ENCODE results near the gene CCDC73.

Gene CCDC73

DNA sequence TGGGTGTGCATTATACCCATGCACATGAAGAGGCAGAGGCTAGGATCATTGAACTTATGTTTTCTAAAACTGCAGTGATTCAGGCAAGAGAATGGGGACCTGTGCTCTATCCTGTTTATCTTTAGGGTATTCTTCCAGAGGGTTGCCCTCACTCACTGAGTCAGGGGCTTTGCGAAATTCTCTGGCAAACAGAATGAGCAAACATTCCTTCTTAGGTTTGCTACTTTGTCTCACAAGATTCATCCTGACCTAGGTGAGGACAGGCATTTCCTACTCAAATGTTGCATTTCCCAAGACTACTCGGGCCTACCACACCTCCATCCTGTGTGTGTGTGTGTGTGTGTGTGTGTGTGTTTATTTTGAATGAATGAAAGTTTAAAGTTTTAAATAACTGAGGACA lies 213.5 kb downstream of the CCDC73 start:
- Histone ChIP-seq H3K27me3 (ENCODE audit: insufficient read depth, low read length) (no peaks in the 10 kb centered on the region), H3K27ac (ENCODE audit: low read length) (no peak overlapping the region), H3K4me1 (ENCODE audit: insufficient read depth, low read length) (peaks cover 3% of the 10 kb centered on the region; the same call in 1 of the 2 replicates), H3K36me3 (ENCODE audit: insufficient read depth, low read depth, low read length) (no peaks in the 10 kb centered on the region), H3K9ac (ENCODE audit: low read depth, low read length) (no peak overlapping the region), H3K4me3 (ENCODE audit: low read length) (no peak overlapping the region), H3K9me3 (ENCODE audit: insufficient read depth, low read depth, low read length) (no peaks in the 10 kb centered on the region)

DNA sequence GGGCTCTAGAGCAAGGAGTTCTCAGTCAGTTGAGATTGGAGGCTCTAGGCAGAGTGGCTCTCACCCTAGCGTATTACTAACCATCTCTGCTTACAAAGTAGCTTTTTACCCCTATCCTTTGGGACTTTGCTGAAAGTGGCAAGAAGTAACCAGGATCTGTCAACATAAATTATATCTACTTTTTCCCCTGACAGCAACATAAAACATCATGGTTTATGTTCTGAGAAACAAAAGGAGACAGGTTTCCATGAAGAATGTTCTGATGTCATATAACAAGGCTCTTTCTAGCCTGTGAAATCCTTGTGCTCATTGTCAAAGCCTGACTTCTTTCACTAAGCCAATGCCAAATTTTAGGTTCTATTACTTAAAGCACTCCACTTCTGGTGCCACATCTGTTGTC lies 218.0 kb downstream of the CCDC73 start:
- Histone ChIP-seq H3K9ac (ENCODE audit: low read depth, low read length) (no peak overlapping the region), H3K27me3 (ENCODE audit: insufficient read depth, low read length) (no peaks in the 10 kb centered on the region), H3K4me1 (ENCODE audit: insufficient read depth, low read length) (peaks cover 1% of the 10 kb centered on the region; the same call in 1 of the 2 replicates), H3K9me3 (ENCODE audit: insufficient read depth, low read depth, low read length) (no peaks in the 10 kb centered on the region), H3K27ac (ENCODE audit: low read length) (no peak overlapping the region), H3K4me3 (ENCODE audit: low read length) (no peak overlapping the region), H3K36me3 (ENCODE audit: insufficient read depth, low read depth, low read length) (no peaks in the 10 kb centered on the region)

DNA sequence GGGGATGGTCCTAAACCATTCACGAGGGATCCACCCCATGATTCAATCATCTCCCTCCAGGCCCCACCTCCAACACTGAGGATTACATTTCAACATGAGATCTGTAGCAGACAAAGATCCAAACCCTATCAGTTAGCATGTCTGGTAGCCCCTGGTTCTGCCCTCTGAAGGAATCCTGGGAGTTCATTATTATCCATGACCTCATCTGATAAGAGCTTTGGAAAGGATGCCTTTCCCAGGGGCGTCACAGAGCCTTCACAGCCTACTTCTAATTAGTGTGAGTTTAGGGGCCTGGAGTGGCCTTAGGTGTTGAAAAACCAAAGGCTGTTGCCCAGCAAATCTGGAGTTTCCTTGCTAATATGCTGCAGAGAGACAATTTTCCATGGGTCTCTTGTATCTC lies 219.4 kb downstream of the CCDC73 start:
- peaks cover 3% of the 10 kb centered on the region; the same call in 1 of the 2 replicates for H3K4me1 ChIP-seq (ENCODE audit: insufficient read depth, low read length)
- H3K27ac ChIP-seq (ENCODE audit: low read length), result no peak overlapping the region
- H3K9me3 ChIP-seq (ENCODE audit: insufficient read depth, low read depth, low read length), result no peaks in the 10 kb centered on the region
- no peaks in the 10 kb centered on the region for H3K36me3 ChIP-seq (ENCODE audit: insufficient read depth, low read depth, low read length)
- no peak overlapping the region for H3K4me3 ChIP-seq (ENCODE audit: low read length)
- H3K9ac ChIP-seq (ENCODE audit: low read depth, low read length), result no peak overlapping the region
- peaks cover 10% of the 10 kb centered on the region for H3K27me3 ChIP-seq (ENCODE audit: insufficient read depth, low read length)

DNA sequence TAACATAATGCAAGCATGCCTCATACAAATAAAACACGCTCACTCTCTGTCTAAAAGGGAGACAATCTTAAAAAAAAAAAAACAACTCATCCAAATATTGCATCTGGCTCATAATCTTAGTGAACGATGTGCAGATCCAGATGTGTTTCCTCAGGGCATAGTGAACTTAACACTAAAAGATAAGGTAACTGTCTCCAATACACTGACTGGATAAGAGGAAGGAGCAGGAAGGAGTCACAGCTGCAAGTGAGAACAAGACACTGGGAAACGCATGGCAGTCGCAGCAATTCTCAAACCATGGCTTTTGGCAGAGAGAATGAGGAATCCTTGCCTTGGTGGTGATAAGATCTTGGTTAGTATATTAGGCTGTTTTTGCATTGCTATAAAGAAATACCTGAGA lies 220.0 kb downstream of the CCDC73 start:
- Histone ChIP-seq H3K9ac (ENCODE audit: low read depth, low read length) (no peak overlapping the region), H3K27ac (ENCODE audit: low read length) (no peak overlapping the region), H3K9me3 (ENCODE audit: insufficient read depth, low read depth, low read length) (no peaks in the 10 kb centered on the region), H3K27me3 (ENCODE audit: insufficient read depth, low read length) (peaks cover 10% of the 10 kb centered on the region), H3K36me3 (ENCODE audit: insufficient read depth, low read depth, low read length) (no peaks in the 10 kb centered on the region), H3K4me3 (ENCODE audit: low read length) (no peak overlapping the region), H3K4me1 (ENCODE audit: insufficient read depth, low read length) (peaks cover 3% of the 10 kb centered on the region; the same call in 1 of the 2 replicates)

DNA sequence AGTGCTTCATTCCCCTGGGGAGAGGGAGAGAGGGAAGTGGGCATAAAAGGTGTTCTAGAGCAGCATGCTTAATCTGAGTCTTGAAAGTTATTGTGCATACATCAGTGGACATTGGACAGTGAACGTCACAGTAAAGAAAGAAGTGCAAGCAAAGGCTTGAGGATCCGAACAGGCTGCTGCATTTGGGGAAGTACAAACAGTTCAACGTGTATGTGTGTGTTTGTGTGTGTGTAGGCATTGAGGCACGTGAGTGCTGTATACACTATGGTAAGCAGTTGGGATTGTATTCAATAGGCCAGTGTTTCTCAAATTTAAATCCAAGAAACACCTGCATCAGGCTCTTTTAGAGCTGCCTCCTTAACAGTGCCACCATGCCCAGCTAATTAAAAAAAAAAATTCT lies 221.2 kb downstream of the CCDC73 start:
- Histone ChIP-seq H3K9ac (ENCODE audit: low read depth, low read length) (no peak overlapping the region), H3K27ac (ENCODE audit: low read length) (no peak overlapping the region), H3K9me3 (ENCODE audit: insufficient read depth, low read depth, low read length) (no peaks in the 10 kb centered on the region), H3K4me1 (ENCODE audit: insufficient read depth, low read length) (peaks cover 3% of the 10 kb centered on the region; the same call in 1 of the 2 replicates), H3K4me3 (ENCODE audit: low read length) (no peak overlapping the region), H3K36me3 (ENCODE audit: insufficient read depth, low read depth, low read length) (no peaks in the 10 kb centered on the region), H3K27me3 (ENCODE audit: insufficient read depth, low read length) (peaks cover 10% of the 10 kb centered on the region)

DNA sequence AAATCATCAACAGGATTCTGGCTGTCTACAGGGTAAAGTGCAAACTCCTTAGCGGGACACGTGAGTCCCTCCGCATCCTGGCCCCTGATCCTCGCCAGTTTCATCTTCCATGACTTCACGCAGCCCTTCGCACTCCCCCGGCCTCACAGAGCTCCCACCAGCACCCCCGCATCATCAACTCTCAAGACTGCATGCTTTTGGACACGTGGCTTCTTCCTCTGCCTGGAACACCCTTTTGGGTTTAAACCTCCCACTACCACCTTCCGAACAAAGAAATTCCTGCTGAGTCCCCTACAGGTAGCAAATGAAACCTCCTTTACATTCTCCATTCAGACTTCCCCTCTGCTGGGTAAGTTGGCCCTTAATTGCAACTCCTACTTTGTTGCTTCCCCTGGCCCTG lies 223.4 kb downstream of the CCDC73 start:
- Histone ChIP-seq H3K4me1 (ENCODE audit: insufficient read depth, low read length) (peaks cover 3% of the 10 kb centered on the region; the same call in 1 of the 2 replicates), H3K36me3 (ENCODE audit: insufficient read depth, low read depth, low read length) (no peaks in the 10 kb centered on the region), H3K27me3 (ENCODE audit: insufficient read depth, low read length) (peaks cover 10% of the 10 kb centered on the region), H3K9ac (ENCODE audit: low read depth, low read length) (no peak overlapping the region), H3K4me3 (ENCODE audit: low read length) (no peak overlapping the region), H3K27ac (ENCODE audit: low read length) (no peak overlapping the region), H3K9me3 (ENCODE audit: insufficient read depth, low read depth, low read length) (no peaks in the 10 kb centered on the region)

DNA sequence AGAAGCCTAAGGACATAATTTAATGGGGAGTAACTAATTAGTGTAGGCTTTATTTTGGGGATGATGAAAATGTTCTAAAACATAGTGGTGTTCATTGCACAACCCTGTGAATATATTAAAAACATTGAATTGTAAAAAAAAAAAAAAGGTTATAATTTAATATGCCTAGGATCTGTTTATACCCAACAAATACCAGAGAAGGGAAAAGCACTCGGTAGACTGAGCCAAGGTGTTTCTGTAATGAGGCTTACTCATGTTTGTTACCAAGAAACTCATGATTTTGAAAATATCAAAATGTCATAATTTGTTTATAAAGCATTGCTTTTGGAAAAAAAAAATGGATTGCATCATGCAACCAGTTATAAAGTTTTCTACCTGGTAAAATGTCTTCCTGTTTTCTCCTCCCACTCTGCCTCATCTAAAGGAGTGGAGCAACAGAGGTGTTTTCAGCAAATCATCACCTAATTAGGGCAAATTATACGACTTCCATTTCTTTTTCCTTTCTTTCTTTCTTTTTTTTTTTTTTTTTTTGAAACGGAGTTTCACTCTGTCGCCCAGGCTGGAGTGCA lies 225.1 kb downstream of the CCDC73 start:
- Histone ChIP-seq H3K27ac (ENCODE audit: low read length) (no peak overlapping the region), H3K9me3 (ENCODE audit: insufficient read depth, low read depth, low read length) (no peaks in the 10 kb centered on the region), H3K36me3 (ENCODE audit: insufficient read depth, low read depth, low read length) (no peaks in the 10 kb centered on the region)

DNA sequence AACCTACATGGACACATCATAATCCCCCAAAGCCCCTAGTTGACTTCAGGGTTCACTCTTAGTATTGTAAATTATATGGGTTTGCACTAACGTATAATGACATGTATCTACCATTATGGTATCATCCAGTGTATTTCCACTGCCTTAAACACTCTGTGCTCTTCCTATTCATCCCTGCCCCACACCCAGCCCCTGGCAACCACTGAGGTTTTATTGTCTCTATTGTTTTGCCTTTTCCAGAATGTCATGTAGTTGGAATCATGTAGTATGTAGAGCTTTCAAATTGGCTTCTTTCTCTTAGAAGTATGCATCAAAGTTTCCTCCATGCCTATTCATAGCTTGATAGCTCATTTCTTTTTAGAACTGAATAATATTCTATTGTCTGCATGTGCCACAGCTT lies 227.3 kb downstream of the CCDC73 start:
- H3K4me1 ChIP-seq (ENCODE audit: insufficient read depth, low read length), result peaks cover 3% of the 10 kb centered on the region; the same call in 1 of the 2 replicates
- H3K27me3 ChIP-seq (ENCODE audit: insufficient read depth, low read length), result peaks cover 10% of the 10 kb centered on the region
- no peak overlapping the region for H3K4me3 ChIP-seq (ENCODE audit: low read length)
- H3K9me3 ChIP-seq (ENCODE audit: insufficient read depth, low read depth, low read length), result no peaks in the 10 kb centered on the region
- H3K9ac ChIP-seq (ENCODE audit: low read depth, low read length), result no peak overlapping the region
- no peak overlapping the region for H3K27ac ChIP-seq (ENCODE audit: low read length)
- no peaks in the 10 kb centered on the region for H3K36me3 ChIP-seq (ENCODE audit: insufficient read depth, low read depth, low read length)

More for the DNA sequence above, 225.1 kb downstream of the CCDC73 start:
- H3K4me3 ChIP-seq (ENCODE audit: low read length), result no peak overlapping the region
- no peak overlapping the region for H3K9ac ChIP-seq (ENCODE audit: low read depth, low read length)
- H3K4me1 ChIP-seq (ENCODE audit: insufficient read depth, low read length), result peaks cover 3% of the 10 kb centered on the region; the same call in 1 of the 2 replicates
- H3K27me3 ChIP-seq (ENCODE audit: insufficient read depth, low read length), result peaks cover 10% of the 10 kb centered on the region

DNA sequence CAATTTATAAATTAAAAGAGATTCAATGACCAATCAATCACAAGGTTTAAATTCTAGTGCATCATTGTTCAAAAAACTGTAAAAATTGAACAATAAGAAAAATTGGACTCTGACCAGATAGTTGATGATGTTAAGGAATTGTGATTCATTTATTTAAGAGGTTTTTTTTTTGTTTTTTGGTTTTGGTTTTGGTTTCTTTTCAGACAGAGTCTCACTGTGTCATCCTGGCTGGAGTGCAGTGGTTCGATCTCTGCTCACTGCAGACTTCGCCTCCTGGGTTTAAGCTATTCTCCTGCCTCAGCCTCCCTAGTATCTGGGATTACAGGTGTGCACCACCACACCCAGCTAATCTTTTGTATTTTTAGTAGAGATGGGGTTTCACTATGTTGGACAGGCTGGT lies 227.9 kb downstream of the CCDC73 start:
- Histone ChIP-seq H3K36me3 (ENCODE audit: insufficient read depth, low read depth, low read length) (no peaks in the 10 kb centered on the region), H3K27me3 (ENCODE audit: insufficient read depth, low read length) (peaks cover 10% of the 10 kb centered on the region), H3K4me3 (ENCODE audit: low read length) (no peak overlapping the region), H3K27ac (ENCODE audit: low read length) (no peak overlapping the region), H3K9ac (ENCODE audit: low read depth, low read length) (no peak overlapping the region), H3K4me1 (ENCODE audit: insufficient read depth, low read length) (peaks cover 2% of the 10 kb centered on the region; the same call in 1 of the 2 replicates), H3K9me3 (ENCODE audit: insufficient read depth, low read depth, low read length) (no peaks in the 10 kb centered on the region)

DNA sequence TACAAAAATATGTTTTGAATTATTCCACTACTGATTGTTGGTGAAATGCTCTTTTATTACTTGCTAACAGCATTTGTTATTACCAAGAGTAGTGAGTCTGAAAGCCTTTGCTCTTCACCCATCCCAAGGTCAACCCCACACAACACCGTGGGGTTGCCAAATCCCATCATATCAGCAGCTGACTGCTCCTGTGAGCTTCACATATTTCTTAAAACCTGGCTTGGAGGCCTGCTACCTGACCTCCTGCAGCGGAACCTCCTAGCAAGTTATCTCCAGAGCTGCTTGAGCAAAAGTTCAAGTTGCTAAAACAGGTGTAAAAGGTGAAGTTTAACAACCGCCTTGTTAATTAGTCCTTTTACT lies 230.9 kb downstream of the CCDC73 start:
- H3K27ac ChIP-seq (ENCODE audit: low read length), result no peak overlapping the region
- H3K27me3 ChIP-seq (ENCODE audit: insufficient read depth, low read length), result no peaks in the 10 kb centered on the region
- H3K9me3 ChIP-seq (ENCODE audit: insufficient read depth, low read depth, low read length), result no peaks in the 10 kb centered on the region
- H3K4me1 ChIP-seq (ENCODE audit: insufficient read depth, low read length), result no peaks in the 10 kb centered on the region
- no peak overlapping the region for H3K4me3 ChIP-seq (ENCODE audit: low read length)
- H3K9ac ChIP-seq (ENCODE audit: low read depth, low read length), result no peak overlapping the region
- no peaks in the 10 kb centered on the region for H3K36me3 ChIP-seq (ENCODE audit: insufficient read depth, low read depth, low read length)

DNA sequence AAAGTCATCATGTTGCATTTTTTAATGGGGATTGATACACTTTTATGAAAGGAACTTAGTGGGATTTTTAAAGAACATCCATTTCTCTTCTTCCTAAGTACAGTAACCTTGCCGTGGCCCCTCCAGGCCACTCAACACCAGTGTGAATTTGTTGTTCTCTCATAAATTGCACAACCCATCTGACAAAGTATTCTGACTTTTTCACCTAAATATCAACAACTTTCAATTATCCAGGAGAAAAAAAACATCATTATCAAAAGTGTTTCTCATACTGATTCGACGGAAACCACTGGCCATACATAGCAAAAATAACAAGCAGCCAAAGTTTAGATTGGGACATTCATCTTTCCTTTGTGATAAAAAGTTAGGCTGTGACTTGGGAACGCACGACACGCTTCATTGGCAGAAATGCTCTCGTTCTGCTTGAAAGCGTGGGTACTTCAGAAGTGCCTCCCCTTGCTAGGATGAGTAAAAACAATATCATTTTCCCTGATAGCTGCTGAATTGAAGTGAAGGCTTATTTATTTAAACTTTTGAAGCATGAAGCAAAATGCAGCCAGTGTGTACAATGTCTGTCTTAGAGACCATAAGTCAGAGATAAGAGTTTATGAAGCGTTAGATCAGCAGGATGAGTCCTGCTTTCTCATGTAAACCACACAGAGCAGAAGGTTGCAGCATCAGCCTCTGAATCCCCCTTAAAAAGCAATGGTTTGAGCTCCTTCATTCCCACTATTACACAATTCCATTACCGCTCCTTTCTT lies 231.4 kb downstream of the CCDC73 start:
- no peak overlapping the region for H3K9ac ChIP-seq (ENCODE audit: low read depth, low read length)
- no peaks in the 10 kb centered on the region for H3K9me3 ChIP-seq (ENCODE audit: insufficient read depth, low read depth, low read length)
- H3K36me3 ChIP-seq (ENCODE audit: insufficient read depth, low read depth, low read length), result no peaks in the 10 kb centered on the region
- H3K4me1 ChIP-seq (ENCODE audit: insufficient read depth, low read length), result no peaks in the 10 kb centered on the region
- H3K27me3 ChIP-seq (ENCODE audit: insufficient read depth, low read length), result no peaks in the 10 kb centered on the region
- H3K27ac ChIP-seq (ENCODE audit: low read length), result no peak overlapping the region
- no peak overlapping the region for H3K4me3 ChIP-seq (ENCODE audit: low read length)

DNA sequence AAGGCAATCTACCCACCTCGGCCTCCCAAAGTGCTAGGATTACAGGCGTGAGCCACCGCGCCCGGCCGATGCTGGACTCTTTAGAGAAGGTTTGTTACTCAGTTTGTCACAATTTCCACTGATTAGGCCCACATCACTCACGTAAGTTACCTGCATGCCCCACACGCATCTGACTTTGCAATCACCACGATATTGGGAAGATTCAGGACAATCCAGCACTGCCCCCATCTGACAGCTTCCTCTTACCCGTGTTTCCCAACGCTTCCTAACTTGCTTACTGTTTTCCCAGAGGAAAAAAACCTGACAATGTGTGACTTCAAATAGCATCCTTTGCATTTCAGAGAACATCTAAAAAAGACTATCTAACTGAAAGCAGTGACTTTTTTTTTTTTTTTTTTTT lies 232.6 kb downstream of the CCDC73 start:
- Histone ChIP-seq H3K4me3 (ENCODE audit: low read length) (no peak overlapping the region), H3K36me3 (ENCODE audit: insufficient read depth, low read depth, low read length) (no peaks in the 10 kb centered on the region), H3K9me3 (ENCODE audit: insufficient read depth, low read depth, low read length) (no peaks in the 10 kb centered on the region), H3K4me1 (ENCODE audit: insufficient read depth, low read length) (no peaks in the 10 kb centered on the region), H3K9ac (ENCODE audit: low read depth, low read length) (no peak overlapping the region), H3K27me3 (ENCODE audit: insufficient read depth, low read length) (no peaks in the 10 kb centered on the region), H3K27ac (ENCODE audit: low read length) (no peak overlapping the region)

Measured in iPS-20b (cell line).